ENCODE results near the gene SLC38A5.

DNA sequence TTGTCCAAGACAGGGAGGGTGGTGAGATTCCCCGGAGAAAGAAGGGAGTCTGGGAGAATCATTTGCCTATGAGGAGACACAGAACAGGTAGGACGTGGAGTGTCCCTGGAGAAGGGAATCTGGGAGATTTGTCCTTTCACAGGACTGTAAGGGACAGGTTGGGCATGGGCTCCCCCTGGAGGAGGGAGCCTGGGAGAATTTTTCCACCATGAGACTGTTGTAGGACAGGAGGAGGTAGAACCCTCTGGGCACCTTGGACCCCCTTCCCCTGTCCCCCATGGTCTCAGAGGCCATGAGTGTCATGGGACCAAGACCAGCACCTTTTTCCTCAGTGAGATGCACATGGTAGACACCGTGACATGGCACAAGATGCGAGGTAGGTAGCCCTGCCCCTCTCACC, 41.5 kb upstream of the SLC38A5 start:
- TF ChIP-seq, protein P1, sequence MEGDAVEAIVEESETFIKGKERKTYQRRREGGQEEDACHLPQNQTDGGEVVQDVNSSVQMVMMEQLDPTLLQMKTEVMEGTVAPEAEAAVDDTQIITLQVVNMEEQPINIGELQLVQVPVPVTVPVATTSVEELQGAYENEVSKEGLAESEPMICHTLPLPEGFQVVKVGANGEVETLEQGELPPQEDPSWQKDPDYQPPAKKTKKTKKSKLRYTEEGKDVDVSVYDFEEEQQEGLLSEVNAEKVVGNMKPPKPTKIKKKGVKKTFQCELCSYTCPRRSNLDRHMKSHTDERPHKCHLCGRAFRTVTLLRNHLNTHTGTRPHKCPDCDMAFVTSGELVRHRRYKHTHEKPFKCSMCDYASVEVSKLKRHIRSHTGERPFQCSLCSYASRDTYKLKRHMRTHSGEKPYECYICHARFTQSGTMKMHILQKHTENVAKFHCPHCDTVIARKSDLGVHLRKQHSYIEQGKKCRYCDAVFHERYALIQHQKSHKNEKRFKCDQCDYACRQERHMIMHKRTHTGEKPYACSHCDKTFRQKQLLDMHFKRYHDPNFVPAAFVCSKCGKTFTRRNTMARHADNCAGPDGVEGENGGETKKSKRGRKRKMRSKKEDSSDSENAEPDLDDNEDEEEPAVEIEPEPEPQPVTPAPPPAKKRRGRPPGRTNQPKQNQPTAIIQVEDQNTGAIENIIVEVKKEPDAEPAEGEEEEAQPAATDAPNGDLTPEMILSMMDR (IDR thresholded peaks at IDR 0.05): no peak
- no peak for TF ChIP-seq POLR2A (IDR thresholded peaks at IDR 0.05)
